ENCODE measurements around the gene LMOD3. TPM values are rescaled to one million over a fixed set of nuclear protein-coding genes. Genes with fewer than 3 reads are reported as not detected.

The LMOD3 gene
- total and polyA plus RNA-seq, 4 donors: 0.28 to 0.50 (median 0.38) TPM

- Histone ChIP-seq H3K27me3 (ENCODE audit: control insufficient read depth, insufficient read depth, low read length) (no peaks in the 10 kb centered on the region), H3K36me3 (ENCODE audit: control insufficient read depth, insufficient read depth, low read length) (no peaks in the 10 kb centered on the region), H3K4me1 (ENCODE audit: control insufficient read depth, insufficient read depth, low read length) (no peaks in the 10 kb centered on the region), H3K4me3 (ENCODE audit: low read depth, low read length) (no peak overlapping the region), H3K27ac (ENCODE audit: low read depth, low read length) (no peak overlapping the region), H3K9me3 (ENCODE audit: control insufficient read depth, insufficient read depth, low read length) (no peaks in the 10 kb centered on the region)
- WGBS (ENCODE audit: insufficient coverage): 90% methylated on average over 2 of the region's 4 CpGs
- DNase-seq (ENCODE audit: low read depth in 4 of 6, low spot score in 6 of 6): peak in 1 of 6 donors; percentile 29
Observed at GRCh38 chr3:69116162-69116561, 6.2 kb downstream of the LMOD3 start.

DNA sequence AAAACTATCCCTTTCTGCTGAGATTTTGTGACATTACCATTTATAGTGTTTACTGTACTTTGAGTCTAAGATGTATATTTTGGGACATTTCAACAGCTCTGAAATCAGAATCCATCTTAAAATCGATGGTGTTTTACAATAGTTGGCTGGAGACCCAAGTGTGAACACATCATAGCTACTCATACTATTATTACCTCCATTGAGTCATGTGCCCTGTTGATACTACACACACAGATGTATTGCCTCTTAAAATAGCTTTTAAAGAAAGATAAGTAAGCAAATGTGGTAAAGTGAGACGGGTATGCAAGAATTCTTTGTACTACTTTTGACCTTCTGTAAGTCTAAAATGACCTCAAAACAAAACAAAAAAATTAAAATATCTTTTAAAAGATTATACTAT is 6.7 kb downstream of the LMOD3 start:
- H3K27ac ChIP-seq (ENCODE audit: low read depth, low read length): no peak overlapping the region
- H3K27me3 ChIP-seq (ENCODE audit: control insufficient read depth, insufficient read depth, low read length): no peaks in the 10 kb centered on the region
- H3K36me3 ChIP-seq (ENCODE audit: control insufficient read depth, insufficient read depth, low read length): no peaks in the 10 kb centered on the region
- H3K4me1 ChIP-seq (ENCODE audit: control insufficient read depth, insufficient read depth, low read length): no peaks in the 10 kb centered on the region
- H3K4me3 ChIP-seq (ENCODE audit: low read depth, low read length): no peak overlapping the region
- no CpG with 5 or more reads among the region's 2 CpGs for WGBS (ENCODE audit: insufficient coverage)
- DNase-seq (ENCODE audit: low read depth in 4 of 6, low spot score in 6 of 6): no peak
- no peaks in the 10 kb centered on the region for H3K9me3 ChIP-seq (ENCODE audit: control insufficient read depth, insufficient read depth, low read length)

GRCh38 chr3:69113536-69113935 is 8.9 kb downstream of the LMOD3 start:
- Histone ChIP-seq H3K4me3 (ENCODE audit: low read depth, low read length) (no peak overlapping the region), H3K27me3 (ENCODE audit: control insufficient read depth, insufficient read depth, low read length) (no peaks in the 10 kb centered on the region), H3K27ac (ENCODE audit: low read depth, low read length) (no peak overlapping the region), H3K9me3 (ENCODE audit: control insufficient read depth, insufficient read depth, low read length) (no peaks in the 10 kb centered on the region), H3K4me1 (ENCODE audit: control insufficient read depth, insufficient read depth, low read length) (no peaks in the 10 kb centered on the region), H3K36me3 (ENCODE audit: control insufficient read depth, insufficient read depth, low read length) (no peaks in the 10 kb centered on the region)
- DNase-seq (ENCODE audit: low read depth in 4 of 6, low spot score in 6 of 6): no peak
- WGBS (ENCODE audit: insufficient coverage): 83% methylated on average over 1 of the region's 3 CpGs

GRCh38 chr3:69110941-69111546 is 11.4 kb downstream of the LMOD3 start:
- Histone ChIP-seq H3K27me3 (ENCODE audit: control insufficient read depth, insufficient read depth, low read length) (no peaks in the 10 kb centered on the region), H3K36me3 (ENCODE audit: control insufficient read depth, insufficient read depth, low read length) (no peaks in the 10 kb centered on the region), H3K4me1 (ENCODE audit: control insufficient read depth, insufficient read depth, low read length) (no peaks in the 10 kb centered on the region), H3K4me3 (ENCODE audit: low read depth, low read length) (no peak overlapping the region), H3K27ac (ENCODE audit: low read depth, low read length) (no peak overlapping the region), H3K9me3 (ENCODE audit: control insufficient read depth, insufficient read depth, low read length) (no peaks in the 10 kb centered on the region)
- WGBS (ENCODE audit: insufficient coverage): 27% methylated on average over 1 of the region's 1 CpG
- DNase-seq (ENCODE audit: low read depth in 4 of 6, low spot score in 6 of 6): no peak

DNA sequence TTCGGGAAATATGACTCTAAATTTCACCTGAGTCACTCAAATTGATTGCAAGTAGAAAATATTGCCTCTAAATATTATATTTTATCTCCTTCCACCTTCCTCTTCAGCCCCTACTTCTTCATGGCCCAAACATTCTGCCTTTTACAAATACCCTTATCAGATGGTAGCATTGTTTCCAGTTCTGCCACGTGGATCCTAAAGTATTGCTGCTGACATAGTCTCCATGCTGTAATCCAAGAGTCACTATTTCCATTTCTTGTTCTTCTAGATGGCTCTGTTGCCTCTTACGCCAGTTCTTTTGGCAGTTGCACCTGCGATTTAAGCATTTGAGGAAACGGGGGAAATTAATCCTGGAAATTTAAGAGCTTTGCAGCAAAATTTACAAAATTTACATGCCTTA is 13.6 kb downstream of the LMOD3 start:
- 78% methylated on average over 1 of the region's 5 CpGs for WGBS (ENCODE audit: insufficient coverage)
- no peaks in the 10 kb centered on the region for H3K36me3 ChIP-seq (ENCODE audit: control insufficient read depth, insufficient read depth, low read length)
- H3K9me3 ChIP-seq (ENCODE audit: control insufficient read depth, insufficient read depth, low read length): no peaks in the 10 kb centered on the region
- no peaks in the 10 kb centered on the region for H3K27me3 ChIP-seq (ENCODE audit: control insufficient read depth, insufficient read depth, low read length)
- H3K4me1 ChIP-seq (ENCODE audit: control insufficient read depth, insufficient read depth, low read length): no peaks in the 10 kb centered on the region
- H3K4me3 ChIP-seq (ENCODE audit: low read depth, low read length): no peak overlapping the region
- H3K27ac ChIP-seq (ENCODE audit: low read depth, low read length): no peak overlapping the region
- DNase-seq (ENCODE audit: low read depth in 4 of 6, low spot score in 6 of 6): no peak

DNA sequence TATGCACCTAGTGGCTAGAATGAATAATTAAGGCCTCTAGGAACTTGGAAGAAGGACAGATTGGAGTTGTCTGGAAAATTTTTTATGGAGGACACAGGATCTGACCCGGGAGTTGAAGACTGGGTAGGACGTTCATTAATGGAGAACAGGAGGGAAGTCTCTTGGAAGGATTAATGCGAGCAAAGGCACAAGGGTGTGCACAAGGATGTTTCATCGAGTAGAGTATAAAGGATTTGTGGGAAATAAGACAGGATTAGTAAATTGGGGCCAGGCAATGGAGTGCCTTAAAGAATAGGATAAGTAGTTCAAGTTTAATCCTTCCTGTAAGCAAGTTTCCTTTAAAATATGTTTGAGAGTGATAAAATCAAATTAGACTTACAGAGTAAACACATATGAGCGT is 14.6 kb downstream of the LMOD3 start:
- no peak overlapping the region for H3K4me3 ChIP-seq (ENCODE audit: low read depth, low read length)
- no peak for DNase-seq (ENCODE audit: low read depth in 4 of 6, low spot score in 6 of 6)
- no peak overlapping the region for H3K27ac ChIP-seq (ENCODE audit: low read depth, low read length)

DNA sequence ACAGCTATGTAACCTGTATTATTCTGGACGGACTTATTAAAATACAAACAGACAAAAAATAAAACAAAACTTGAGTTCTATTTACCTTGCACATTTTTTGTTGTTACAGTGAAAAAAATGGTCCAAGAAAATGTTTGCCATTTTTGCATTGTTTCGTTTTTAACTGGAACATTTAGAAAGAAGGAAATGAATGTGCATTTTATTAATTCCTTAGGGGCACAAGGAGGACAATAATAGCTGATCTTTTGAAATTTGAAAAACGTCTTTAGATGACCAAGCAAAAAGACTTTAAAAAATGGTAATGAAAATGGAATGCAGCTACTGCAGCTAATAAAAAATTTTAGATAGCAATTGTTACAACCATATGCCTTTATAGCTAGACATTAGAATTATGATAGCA is 17.1 kb downstream of the LMOD3 start:
- H3K27ac ChIP-seq (ENCODE audit: low read depth, low read length): no peak overlapping the region
- no peaks in the 10 kb centered on the region for H3K4me1 ChIP-seq (ENCODE audit: control insufficient read depth, insufficient read depth, low read length)
- DNase-seq (ENCODE audit: low read depth in 4 of 6, low spot score in 6 of 6): no peak
- WGBS (ENCODE audit: insufficient coverage): no CpG with 5 or more reads among the region's 3 CpGs
- H3K36me3 ChIP-seq (ENCODE audit: control insufficient read depth, insufficient read depth, low read length): peaks cover 6% of the 10 kb centered on the region
- no peak overlapping the region for H3K4me3 ChIP-seq (ENCODE audit: low read depth, low read length)
- no peaks in the 10 kb centered on the region for H3K27me3 ChIP-seq (ENCODE audit: control insufficient read depth, insufficient read depth, low read length)
- H3K9me3 ChIP-seq (ENCODE audit: control insufficient read depth, insufficient read depth, low read length): no peaks in the 10 kb centered on the region

More for the DNA sequence above, 14.6 kb downstream of the LMOD3 start:
- no peaks in the 10 kb centered on the region for H3K27me3 ChIP-seq (ENCODE audit: control insufficient read depth, insufficient read depth, low read length)
- WGBS (ENCODE audit: insufficient coverage): 70% methylated on average over 4 of the region's 5 CpGs
- H3K4me1 ChIP-seq (ENCODE audit: control insufficient read depth, insufficient read depth, low read length): no peaks in the 10 kb centered on the region
- H3K9me3 ChIP-seq (ENCODE audit: control insufficient read depth, insufficient read depth, low read length): no peaks in the 10 kb centered on the region
- no peaks in the 10 kb centered on the region for H3K36me3 ChIP-seq (ENCODE audit: control insufficient read depth, insufficient read depth, low read length)

GRCh38 chr3:69104586-69104985 is 17.8 kb downstream of the LMOD3 start:
- whole genome bisulfite sequencing (ENCODE audit: insufficient coverage): 86% methylated on average over 2 of the region's 8 CpGs
- Histone ChIP-seq H3K9me3 (ENCODE audit: control insufficient read depth, insufficient read depth, low read length) (no peaks in the 10 kb centered on the region), H3K4me3 (ENCODE audit: low read depth, low read length) (no peak overlapping the region), H3K27me3 (ENCODE audit: control insufficient read depth, insufficient read depth, low read length) (no peaks in the 10 kb centered on the region), H3K27ac (ENCODE audit: low read depth, low read length) (no peak overlapping the region), H3K36me3 (ENCODE audit: control insufficient read depth, insufficient read depth, low read length) (peaks cover 6% of the 10 kb centered on the region), H3K4me1 (ENCODE audit: control insufficient read depth, insufficient read depth, low read length) (no peaks in the 10 kb centered on the region)
- no peak for DNase-seq (ENCODE audit: low read depth in 4 of 6, low spot score in 6 of 6)

DNA sequence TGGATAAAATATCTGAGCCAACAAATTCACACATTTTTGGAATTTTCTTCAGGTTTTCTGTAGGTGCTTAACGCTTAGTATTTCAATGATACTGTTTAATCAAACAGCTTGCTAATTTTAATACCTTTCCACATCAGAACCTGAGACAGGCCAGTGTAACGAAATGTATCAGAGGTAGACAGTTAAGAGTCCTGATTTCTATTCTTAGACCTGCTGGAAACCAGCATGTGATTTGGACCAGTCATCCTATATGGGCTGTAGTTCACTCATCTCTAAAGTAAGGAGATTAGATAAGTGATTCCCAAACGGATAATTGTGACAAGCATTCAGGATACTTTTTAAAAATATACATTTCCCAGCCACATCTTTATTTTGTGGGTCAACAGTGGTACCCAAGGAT is 19.3 kb downstream of the LMOD3 start:
- 100% methylated on average over 1 of the region's 3 CpGs for WGBS (ENCODE audit: insufficient coverage)
- no peak for DNase-seq (ENCODE audit: low read depth in 4 of 6, low spot score in 6 of 6)
- H3K4me3 ChIP-seq (ENCODE audit: low read depth, low read length): no peak overlapping the region
- peaks cover 6% of the 10 kb centered on the region for H3K36me3 ChIP-seq (ENCODE audit: control insufficient read depth, insufficient read depth, low read length)
- no peak overlapping the region for H3K27ac ChIP-seq (ENCODE audit: low read depth, low read length)
- no peaks in the 10 kb centered on the region for H3K27me3 ChIP-seq (ENCODE audit: control insufficient read depth, insufficient read depth, low read length)
- H3K9me3 ChIP-seq (ENCODE audit: control insufficient read depth, insufficient read depth, low read length): no peaks in the 10 kb centered on the region
- no peaks in the 10 kb centered on the region for H3K4me1 ChIP-seq (ENCODE audit: control insufficient read depth, insufficient read depth, low read length)

- H3K36me3 ChIP-seq (ENCODE audit: control insufficient read depth, insufficient read depth, low read length): peaks cover 6% of the 10 kb centered on the region
- H3K9me3 ChIP-seq (ENCODE audit: control insufficient read depth, insufficient read depth, low read length): no peaks in the 10 kb centered on the region
- no peaks in the 10 kb centered on the region for H3K4me1 ChIP-seq (ENCODE audit: control insufficient read depth, insufficient read depth, low read length)
- H3K27ac ChIP-seq (ENCODE audit: low read depth, low read length): no peak overlapping the region
- H3K4me3 ChIP-seq (ENCODE audit: low read depth, low read length): no peak overlapping the region
- DNase-seq (ENCODE audit: low read depth in 4 of 6, low spot score in 6 of 6): no peak
- WGBS (ENCODE audit: insufficient coverage): 100% methylated on average over 4 of the region's 4 CpGs
- no peaks in the 10 kb centered on the region for H3K27me3 ChIP-seq (ENCODE audit: control insufficient read depth, insufficient read depth, low read length)
Observed at GRCh38 chr3:69102384-69102783, 20.0 kb downstream of the LMOD3 start.

Data from spinal cord (tissue), 10 donors.